CD4-positive, alpha-beta T cell treated with Interleukin-1 beta for 1 hour (primary cell): ENCODE data around the gene ST8SIA4.
"Not testable (repeated sequence)": the region's sequence is repeated elsewhere in the genome, so short reads cannot be mapped to it uniquely, and the experiment has no call there.

Source experiments
- DNase-seq, 2 donors: peaks; one replicate each; pipeline ENCODE4 v3.0.0-alpha.2; 2020 to 2022

Gene ST8SIA4

GRCh38 chr5:100828071-100828897, 74.8 kb downstream of the ST8SIA4 start:
- DNase-seq, result no peak

- no peak for DNase-seq
These were observed 75.6 kb downstream of the ST8SIA4 start for GRCh38 chr5:100827481-100827889.

- no peak for DNase-seq
These were observed 76.9 kb downstream of the ST8SIA4 start for GRCh38 chr5:100826133-100826532.

- no peak for DNase-seq
These were observed 78.4 kb downstream of the ST8SIA4 start for GRCh38 chr5:100824635-100825034.

- no peak for DNase-seq
These were observed 79.3 kb downstream of the ST8SIA4 start for GRCh38 chr5:100823812-100824211.

- DNase-seq, result no peak
These were observed 81.3 kb downstream of the ST8SIA4 start for GRCh38 chr5:100821751-100822150.

GRCh38 chr5:100818340-100818739, 84.7 kb downstream of the ST8SIA4 start:
- DNase-seq, result no peak

- DNase-seq, result no peak
These were observed 99.7 kb downstream of the ST8SIA4 start for GRCh38 chr5:100803397-100803796.

- DNase-seq, result no peak
These were observed 100.9 kb downstream of the ST8SIA4 start for GRCh38 chr5:100802208-100802607.

GRCh38 chr5:100800562-100800961, 102.5 kb downstream of the ST8SIA4 start:
- no peak for DNase-seq

- no peak for DNase-seq
These were observed 103.9 kb downstream of the ST8SIA4 start for GRCh38 chr5:100799166-100799565.

- DNase-seq, result no peak
These were observed 105.2 kb downstream of the ST8SIA4 start for GRCh38 chr5:100797861-100798260.

- no peak for DNase-seq
These were observed 106.2 kb downstream of the ST8SIA4 start for GRCh38 chr5:100796851-100797250.

- DNase-seq, result no peak
These were observed 108.2 kb downstream of the ST8SIA4 start for GRCh38 chr5:100794844-100795243.

GRCh38 chr5:100794218-100794617, 108.9 kb downstream of the ST8SIA4 start:
- DNase-seq, result no peak

- no peak for DNase-seq
These were observed 110.3 kb downstream of the ST8SIA4 start for GRCh38 chr5:100792781-100793180.

- DNase-seq, result no peak
These were observed 111.7 kb downstream of the ST8SIA4 start for GRCh38 chr5:100791391-100791790.

- DNase-seq, result no peak
These were observed 112.1 kb downstream of the ST8SIA4 start for GRCh38 chr5:100790951-100791350.

- no peak for DNase-seq
These were observed 112.9 kb downstream of the ST8SIA4 start for GRCh38 chr5:100790170-100790665.

- no peak for DNase-seq
These were observed 113.4 kb downstream of the ST8SIA4 start for GRCh38 chr5:100789694-100790093.

- no peak for DNase-seq
These were observed 114.7 kb downstream of the ST8SIA4 start for GRCh38 chr5:100788417-100788816.

GRCh38 chr5:100787648-100788047, 115.4 kb downstream of the ST8SIA4 start:
- DNase-seq, result no peak

GRCh38 chr5:100785536-100785935, 117.5 kb downstream of the ST8SIA4 start:
- DNase-seq, result not testable (repeated sequence)

GRCh38 chr5:100780376-100780870, 122.7 kb downstream of the ST8SIA4 start:
- DNase-seq, result peak in 1 of 2 donors; percentile 32
